KOPT-K1 (cell line): Measurements from ENCODE around the gene DRD4.
"Not testable (repeated sequence)": the region's sequence is repeated elsewhere in the genome, so short reads cannot be mapped to it uniquely, and the experiment has no call there.

ENCODE experiments used
- H3K27ac ChIP-seq: fragments of 200-600 bp; sonication (generic); 2 replicates; pipeline ENCODE4 v1.5.1; 2016; ENCODE audit warnings: antibody characterized with exemption, mild to moderate bottlenecking, low read depth, low read length; ENCODE audit not compliant: poor library complexity, severe bottlenecking
- H3K36me3 ChIP-seq: fragments of 200-600 bp; sonication (generic); 2 replicates; pipeline ENCODE4 v1.5.1; 2017; ENCODE audit warnings: antibody characterized with exemption, mild to moderate bottlenecking, low read length, moderate library complexity; ENCODE audit not compliant: insufficient read depth
- H3K9me3 ChIP-seq: fragments of 200-600 bp; sonication (generic); 2 replicates; pipeline ENCODE4 v1.5.1; 2017; ENCODE audit warnings: antibody characterized with exemption, low read length, mild to moderate bottlenecking; ENCODE audit not compliant: insufficient read depth, poor library complexity, severe bottlenecking

Gene DRD4

GRCh38 chr11:688681-689080 lies 51.6 kb downstream of the DRD4 start:
- Histone ChIP-seq H3K27ac (no peak overlapping the region), H3K9me3 (no peaks in the 10 kb centered on the region), H3K36me3 (peaks cover 74% of the 10 kb centered on the region)

- Histone ChIP-seq H3K27ac (no peak overlapping the region), H3K36me3 (peaks cover 65% of the 10 kb centered on the region), H3K9me3 (no peaks in the 10 kb centered on the region)
These were observed 52.6 kb downstream of the DRD4 start for GRCh38 chr11:689625-690024.

GRCh38 chr11:690244-690643 lies 53.2 kb downstream of the DRD4 start:
- peaks cover 59% of the 10 kb centered on the region for H3K36me3 ChIP-seq
- not testable (repeated sequence) for H3K27ac ChIP-seq, H3K9me3 ChIP-seq
